DOHH2 (cell line): ENCODE measurements around the gene FREM2.

Source experiments
- H3F3A ChIP-seq: fragments of 200-600 bp; sonication (generic), shearing (Covaris generic); 2 replicates; pipeline ENCODE4 v1.6.0; 2016; ENCODE audit warnings: antibody characterized with exemption, mild to moderate bottlenecking; ENCODE audit not compliant: control insufficient read depth, insufficient read depth
- H3K27ac ChIP-seq: fragments of 200-600 bp; sonication (generic); 2 replicates; pipeline ENCODE4 v1.5.1; 2014; ENCODE audit warnings: low read depth, mild to moderate bottlenecking, low read length, moderate library complexity
- H3K27me3 ChIP-seq: fragments of 200-600 bp; sonication (generic); 2 replicates; pipeline ENCODE4 v1.6.1; 2014; ENCODE audit warnings: mild to moderate bottlenecking, low read length, mixed read lengths; ENCODE audit not compliant: control insufficient read depth
- H3K36me3 ChIP-seq: fragments of 200-600 bp; sonication (generic); 2 replicates; pipeline ENCODE4 v1.6.1; 2014; ENCODE audit warnings: mild to moderate bottlenecking, low read length, moderate library complexity, mixed read lengths; ENCODE audit not compliant: control insufficient read depth
- H3K4me1 ChIP-seq: fragments of 200-600 bp; sonication (generic); 2 replicates; pipeline ENCODE4 v1.6.1; 2014; ENCODE audit warnings: mild to moderate bottlenecking, low read length, mixed read lengths; ENCODE audit not compliant: control insufficient read depth
- H3K4me2 ChIP-seq: fragments of 200-600 bp; sonication (generic); 2 replicates; pipeline ENCODE4 v1.6.0; 2014; ENCODE audit warnings: mild to moderate bottlenecking, low read length, moderate library complexity
- H3K4me3 ChIP-seq: fragments of 200-600 bp; sonication (generic); 2 replicates; pipeline ENCODE4 v1.5.1; 2014; ENCODE audit warnings: mild to moderate bottlenecking, low read length, mixed read lengths
- H3K79me2 ChIP-seq: fragments of 200-600 bp; sonication (generic); 2 replicates; pipeline ENCODE4 v1.6.1; 2014; ENCODE audit warnings: mild to moderate bottlenecking, low read length, mixed read lengths; ENCODE audit not compliant: control insufficient read depth
- H3K9me2 ChIP-seq: fragments of 200-600 bp; sonication (generic); replicated peaks from 2 replicates; pipeline ENCODE4 v1.6.1; 2014; ENCODE audit warnings: mild to moderate bottlenecking, low read length, mixed read lengths; ENCODE audit not compliant: control insufficient read depth
- H3K9me3 ChIP-seq: fragments of 200-600 bp; sonication (generic); 2 replicates; pipeline ENCODE4 v1.6.1; 2014; ENCODE audit warnings: antibody characterized with exemption, low read length, mixed read lengths; ENCODE audit not compliant: control insufficient read depth, insufficient read depth
- H4K20me1 ChIP-seq: fragments of 200-600 bp; sonication (generic); 2 replicates; pipeline ENCODE4 v1.6.0; 2014; ENCODE audit warnings: low read depth, mild to moderate bottlenecking, antibody characterized with exemption, low read length, moderate library complexity; ENCODE audit not compliant: control insufficient read depth, insufficient read depth
- EZH2phosphoT487 ChIP-seq: fragments of 200-600 bp; sonication (generic); IDR thresholded peaks from 2 replicates; pipeline ENCODE4 v1.6.1; 2017; ENCODE audit warnings: borderline replicate concordance, mild to moderate bottlenecking, antibody characterized with exemption, low read length, moderate library complexity, mixed read lengths
- TF ChIP-seq, protein P1 (sequence below): fragments of 200-600 bp; sonication (generic); IDR thresholded peaks from one replicate; pipeline ENCODE4 v1.5.1; 2014; ENCODE audit warnings: antibody characterized with exemption, mild to moderate bottlenecking, low read depth, low read length; ENCODE audit not compliant: poor library complexity, severe bottlenecking

The FREM2 gene

DNA sequence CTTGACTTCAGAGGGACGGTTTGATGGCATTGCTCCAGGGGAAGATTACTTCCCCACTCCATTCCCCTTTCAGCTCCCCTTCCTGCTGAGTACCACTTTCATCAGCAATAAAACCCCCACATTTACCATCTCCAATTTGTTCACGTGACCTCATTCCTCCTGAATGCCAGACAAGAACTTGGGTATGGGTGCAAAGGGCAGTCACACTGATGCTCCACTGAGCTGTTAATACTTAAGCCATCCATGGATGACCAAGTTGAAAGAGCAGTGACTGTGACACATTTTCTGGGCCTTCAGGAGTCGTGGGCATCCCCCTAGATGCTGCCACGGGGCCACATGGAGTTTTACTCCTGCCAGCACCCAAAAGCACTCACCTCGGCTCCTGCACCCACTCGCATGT lies 210.6 kb downstream of the FREM2 start:
- Histone ChIP-seq H3K4me1 (no peaks in the 10 kb centered on the region), H4K20me1 (no peaks in the 10 kb centered on the region)
- no peak for TF ChIP-seq EZH2phosphoT487
- TF ChIP-seq, protein P1, sequence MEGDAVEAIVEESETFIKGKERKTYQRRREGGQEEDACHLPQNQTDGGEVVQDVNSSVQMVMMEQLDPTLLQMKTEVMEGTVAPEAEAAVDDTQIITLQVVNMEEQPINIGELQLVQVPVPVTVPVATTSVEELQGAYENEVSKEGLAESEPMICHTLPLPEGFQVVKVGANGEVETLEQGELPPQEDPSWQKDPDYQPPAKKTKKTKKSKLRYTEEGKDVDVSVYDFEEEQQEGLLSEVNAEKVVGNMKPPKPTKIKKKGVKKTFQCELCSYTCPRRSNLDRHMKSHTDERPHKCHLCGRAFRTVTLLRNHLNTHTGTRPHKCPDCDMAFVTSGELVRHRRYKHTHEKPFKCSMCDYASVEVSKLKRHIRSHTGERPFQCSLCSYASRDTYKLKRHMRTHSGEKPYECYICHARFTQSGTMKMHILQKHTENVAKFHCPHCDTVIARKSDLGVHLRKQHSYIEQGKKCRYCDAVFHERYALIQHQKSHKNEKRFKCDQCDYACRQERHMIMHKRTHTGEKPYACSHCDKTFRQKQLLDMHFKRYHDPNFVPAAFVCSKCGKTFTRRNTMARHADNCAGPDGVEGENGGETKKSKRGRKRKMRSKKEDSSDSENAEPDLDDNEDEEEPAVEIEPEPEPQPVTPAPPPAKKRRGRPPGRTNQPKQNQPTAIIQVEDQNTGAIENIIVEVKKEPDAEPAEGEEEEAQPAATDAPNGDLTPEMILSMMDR: no peak

DNA sequence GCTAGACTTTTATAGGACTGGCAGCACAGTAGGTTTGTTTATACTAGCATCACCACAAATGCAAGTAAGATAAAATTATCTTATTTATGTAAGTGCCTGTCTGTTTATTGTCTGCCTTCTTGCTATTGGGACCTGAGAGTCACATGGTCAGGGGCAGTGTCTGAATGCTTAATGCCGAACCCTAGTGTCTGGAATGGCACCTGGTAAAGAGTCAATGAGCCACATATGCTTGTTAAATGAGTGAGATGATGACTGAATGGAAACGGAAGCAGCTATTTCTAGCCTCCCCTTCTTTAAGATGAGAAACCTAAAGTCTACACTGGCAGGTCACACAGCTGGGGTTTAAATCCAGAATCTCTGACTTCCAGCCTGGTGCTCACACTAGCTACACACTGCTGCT lies 211.6 kb downstream of the FREM2 start:
- no peak overlapping the region for H3K4me2 ChIP-seq
- H3K79me2 ChIP-seq: no peaks in the 10 kb centered on the region
- TF ChIP-seq, protein P1: no peak
- no peak for TF ChIP-seq EZH2phosphoT487
- no peaks in the 10 kb centered on the region for H3K9me2 ChIP-seq
- no peaks in the 10 kb centered on the region for H3K36me3 ChIP-seq
- H3K27me3 ChIP-seq: no peaks in the 10 kb centered on the region
- H3K27ac ChIP-seq: no peak overlapping the region
- H3K9me3 ChIP-seq: no peaks in the 10 kb centered on the region
- no peaks in the 10 kb centered on the region for H3F3A ChIP-seq
- H4K20me1 ChIP-seq: no peaks in the 10 kb centered on the region
- H3K4me3 ChIP-seq: no peak overlapping the region
- no peaks in the 10 kb centered on the region for H3K4me1 ChIP-seq

More for the DNA sequence above, 210.6 kb downstream of the FREM2 start:
- no peaks in the 10 kb centered on the region for H3K9me2 ChIP-seq
- H3K27me3 ChIP-seq: no peaks in the 10 kb centered on the region
- H3K4me2 ChIP-seq: no peak overlapping the region
- no peaks in the 10 kb centered on the region for H3K9me3 ChIP-seq
- no peaks in the 10 kb centered on the region for H3F3A ChIP-seq
- H3K36me3 ChIP-seq: no peaks in the 10 kb centered on the region
- H3K79me2 ChIP-seq: no peaks in the 10 kb centered on the region
- H3K27ac ChIP-seq: no peak overlapping the region
- no peak overlapping the region for H3K4me3 ChIP-seq

DNA sequence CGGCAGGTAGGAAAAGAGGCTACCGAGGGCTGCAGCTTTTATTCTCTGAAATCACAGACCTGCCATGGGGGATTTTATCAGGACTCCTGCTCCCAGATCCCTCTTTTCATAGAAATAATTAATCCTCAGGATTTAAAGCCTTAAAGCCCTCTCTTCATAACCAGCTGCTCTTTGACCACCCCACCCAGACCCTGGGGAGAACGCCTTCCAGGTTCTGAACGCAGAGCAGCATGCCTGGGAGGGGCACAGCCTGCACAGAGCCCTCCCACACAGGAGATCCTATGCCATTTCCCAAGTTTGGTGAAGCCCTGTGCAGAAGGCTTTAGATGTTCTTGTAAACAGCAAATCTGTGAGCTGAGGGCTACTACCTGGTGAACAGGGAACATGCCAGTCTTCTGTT lies 212.7 kb downstream of the FREM2 start:
- Histone ChIP-seq H3K9me3 (no peaks in the 10 kb centered on the region), H3K9me2 (no peaks in the 10 kb centered on the region), H3K79me2 (no peaks in the 10 kb centered on the region), H3K4me1 (no peaks in the 10 kb centered on the region), H3K27ac (no peak overlapping the region), H3K27me3 (no peaks in the 10 kb centered on the region), H3F3A (no peaks in the 10 kb centered on the region), H3K4me2 (no peak overlapping the region), H4K20me1 (no peaks in the 10 kb centered on the region), H3K36me3 (no peaks in the 10 kb centered on the region), H3K4me3 (no peak overlapping the region)
- TF ChIP-seq, protein P1: no peak
- no peak for TF ChIP-seq EZH2phosphoT487

DNA sequence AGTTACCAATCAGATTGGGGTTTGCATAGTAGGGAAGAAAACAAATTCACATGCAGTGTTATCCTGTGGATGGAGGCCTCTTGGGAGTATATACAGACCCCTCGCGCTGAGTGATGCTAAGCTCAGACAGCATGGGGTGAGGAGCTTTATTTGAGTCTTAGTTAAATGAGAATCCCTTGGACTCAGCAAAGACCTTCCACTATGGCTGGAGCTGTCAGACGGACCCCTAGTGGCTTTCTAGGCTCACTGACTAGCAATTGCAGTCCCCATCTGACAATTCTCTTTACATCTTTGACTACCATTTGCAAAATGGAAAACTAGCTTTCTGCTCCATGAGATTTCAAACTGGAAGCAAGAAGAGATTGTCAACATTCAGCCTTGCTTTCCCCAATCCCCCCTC lies 213.3 kb downstream of the FREM2 start:
- Histone ChIP-seq H4K20me1 (no peaks in the 10 kb centered on the region), H3K27me3 (no peaks in the 10 kb centered on the region), H3K4me1 (no peaks in the 10 kb centered on the region), H3F3A (no peaks in the 10 kb centered on the region), H3K9me2 (no peaks in the 10 kb centered on the region), H3K79me2 (no peaks in the 10 kb centered on the region), H3K36me3 (no peaks in the 10 kb centered on the region), H3K4me3 (no peak overlapping the region), H3K27ac (no peak overlapping the region), H3K4me2 (no peak overlapping the region), H3K9me3 (no peaks in the 10 kb centered on the region)
- TF ChIP-seq, protein P1: no peak
- TF ChIP-seq EZH2phosphoT487: no peak
